ENCODE measurements around the gene PACRG. TPM values are rescaled to one million over a fixed set of nuclear protein-coding genes. Genes with fewer than 3 reads are reported as not detected.

Gene PACRG
- total and polyA plus RNA-seq, 2 of the 8 experiments (the other 6 are each of a cell fraction or from before 2014, with no cell fraction given), result 0.44 to 0.54 TPM

GRCh38 chr6:162862941-162863340 is 135.2 kb downstream of the PACRG start:
- no peak overlapping the region for H3K18ac ChIP-seq (ENCODE audit: extremely low read depth, low read length)
- no peak overlapping the region for H3K4me3 ChIP-seq (ENCODE audit: extremely low read depth in 1 of 4, insufficient read depth in 2 of 4, low read depth in 3 of 4, low read length in 4 of 4)
- H2BK5ac ChIP-seq (ENCODE audit: low read depth, low read length), result no peak overlapping the region
- no peak overlapping the region for H3K14ac ChIP-seq (ENCODE audit: insufficient read length)
- H3K79me1 ChIP-seq (ENCODE audit: low read depth, low read length), result no peaks in the 10 kb centered on the region
- ChIA-PET POLR2A (ENCODE audit: partially characterized antibody) (no interaction called here), CTCF (ENCODE audit: partially characterized antibody) (interaction anchor here (0.6 to 1.0 kb wide), 3 partner anchors 9 to 258 kb away, joined by 3 to 6 read pairs (median 3); no protein-coding TSS in a partner anchor)
- no peak overlapping the region for H4K8ac ChIP-seq (ENCODE audit: extremely low read depth, insufficient read depth, low read length)
- no peaks in the 10 kb centered on the region for H3K23me2 ChIP-seq (ENCODE audit: low read depth, low read length)
- H2BK20ac ChIP-seq (ENCODE audit: low read length), result no peak overlapping the region
- H3K23ac ChIP-seq (ENCODE audit: insufficient read length), result no peak overlapping the region
- H4K5ac ChIP-seq (ENCODE audit: insufficient read length, low read depth, low read length), result no peak overlapping the region
- no peaks in the 10 kb centered on the region for H4K20me1 ChIP-seq (replicated peaks in 1 of 2; ENCODE audit: control insufficient read depth in 1 of 2, insufficient read depth in 2 of 2, low read length in 2 of 2)
- H3K4me1 ChIP-seq (replicated peaks in 1 of 4; ENCODE audit: control insufficient read depth in 3 of 4, insufficient read depth in 4 of 4, low read length in 3 of 4), result peaks cover 0 to 3% (median 0%) of the 10 kb centered on the region in 4 experiments; a peak in 2 of 7 replicates
- H2AFZ ChIP-seq (ENCODE audit: low read length), result no peak overlapping the region
- H3K9me3 ChIP-seq (ENCODE audit: insufficient read depth in 2 of 2, low read depth in 1 of 2, low read length in 1 of 2), result no peaks in the 10 kb centered on the region; a peak in 1 of 4 replicates
- no peaks in the 10 kb centered on the region for H3K79me2 ChIP-seq (ENCODE audit: control insufficient read depth in 1 of 2, insufficient read depth in 2 of 2, low read length in 2 of 2)
- H3K9ac ChIP-seq (replicated peaks in 1 of 4; ENCODE audit: extremely low read depth in 1 of 4, low read depth in 3 of 4, low read length in 3 of 4), result no peak overlapping the region
- no peak overlapping the region for H2BK12ac ChIP-seq (ENCODE audit: low read depth, low read length)
- H3K27ac ChIP-seq (ENCODE audit: low read depth, low read length), result no peak overlapping the region
- FAIRE-seq (no peak), DNase-seq (ENCODE audit: low read depth in 1 of 2, low spot score in 2 of 2) (no peak)
- H3K4me2 ChIP-seq (ENCODE audit: insufficient read depth in 1 of 2, low read depth in 2 of 2, low read length in 2 of 2), result no peak overlapping the region
- TF ChIP-seq ATF3 (IDR thresholded peaks at IDR 0.05; ENCODE audit: insufficient read depth, low read depth, low read length), result no peak
- no peak for TF ChIP-seq RFX5 (IDR thresholded peaks at IDR 0.05; ENCODE audit: borderline replicate concordance, low read depth, low read length)
- no peaks in the 10 kb centered on the region for H3K36me3 ChIP-seq (ENCODE audit: control insufficient read depth in 2 of 4, insufficient read depth in 4 of 4, low read length in 3 of 4)
- WGBS, 2 experiments (ENCODE audit: extremely low coverage in 1 of 2, insufficient coverage in 1 of 2, insufficient read length in 1 of 2, insufficient replicate concordance in 2 of 2, low coverage in 1 of 2, low lambda C conversion rate in 2 of 2, missing lambda C conversion rate in 1 of 2), result 93% methylated on average over 5 of the region's 5 CpGs; no CpG with 5 or more reads in 1 of the 2 experiments
- no peak overlapping the region for H2BK15ac ChIP-seq (ENCODE audit: low read length)
- H2BK120ac ChIP-seq (replicated peaks; ENCODE audit: low read depth, low read length), result no peak overlapping the region
- no peak overlapping the region for H3K4ac ChIP-seq (replicated peaks; ENCODE audit: insufficient read length, low read depth, low read length)
- H4K91ac ChIP-seq (replicated peaks; ENCODE audit: insufficient read length, low read length), result no peak overlapping the region
- no peaks in the 10 kb centered on the region for H3K27me3 ChIP-seq (replicated peaks in 1 of 4; ENCODE audit: control insufficient read depth in 3 of 4, extremely low read depth in 1 of 4, insufficient read depth in 3 of 4, low read length in 3 of 4)
- H3K56ac ChIP-seq (replicated peaks; ENCODE audit: insufficient read length, low read depth, low read length), result no peak overlapping the region
- H2AK5ac ChIP-seq (ENCODE audit: low read depth, low read length), result no peak overlapping the region
